ENCODE measurements around the gene CDK5RAP3.
"Not testable (repeated sequence)": the region's sequence is repeated elsewhere in the genome, so short reads cannot be mapped to it uniquely, and the experiment has no call there.

The CDK5RAP3 gene

DNA sequence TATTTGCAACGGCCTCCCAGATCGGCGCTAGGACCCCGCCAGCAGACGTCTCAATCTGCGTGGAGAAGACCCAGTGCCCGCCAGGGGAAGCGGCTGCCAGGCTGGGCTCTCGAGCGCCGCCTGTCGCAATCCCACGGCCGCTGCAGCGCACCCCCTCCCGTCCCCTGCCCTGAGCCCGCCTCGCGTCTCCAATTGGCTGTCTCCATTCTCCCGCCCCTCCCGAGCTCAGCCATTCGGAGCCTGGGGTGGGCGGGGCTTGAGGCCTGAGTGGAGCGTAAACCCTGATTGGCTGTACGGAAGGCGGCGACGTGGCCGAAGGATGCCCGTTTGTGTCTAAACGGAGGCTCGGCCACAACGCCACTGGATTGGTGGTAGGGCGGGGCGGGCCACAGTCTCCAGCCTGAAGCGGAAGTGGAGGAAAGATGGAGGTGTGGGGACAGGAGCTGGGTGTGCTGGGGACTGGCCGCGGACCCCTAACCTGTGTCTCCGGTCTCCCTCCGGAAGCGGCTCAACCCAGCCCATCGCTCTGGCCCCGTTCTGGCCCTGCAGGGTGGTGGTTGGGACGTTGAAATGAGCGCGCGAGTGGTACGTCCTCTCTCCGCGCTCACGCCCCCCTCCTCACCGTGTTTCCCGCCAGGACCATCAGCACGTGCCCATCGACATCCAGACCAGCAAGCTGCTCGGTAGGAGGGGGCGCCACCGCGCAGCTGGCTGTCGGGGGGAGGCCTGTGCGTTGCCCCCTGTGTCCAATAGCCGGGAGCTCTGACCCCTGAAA lies at the start of gene CDK5RAP3:
TSS of gene CDK5RAP3 (plus strand) at position 389 of the 775 bp plus-strand sequence. CDS start at position 423, 34 bp downstream.
- DNase-seq (ENCODE audit: insufficient read length, low spot score) (peak; percentile 92), FAIRE-seq (peak; percentile 99)

GRCh38 chr17:47924785-47925677 lies 45.9 kb upstream of the CDK5RAP3 start:
- no peak for DNase-seq (ENCODE audit: insufficient read length, low spot score)

GRCh38 chr17:47925678-47925988 lies 45.3 kb upstream of the CDK5RAP3 start:
- DNase-seq (ENCODE audit: insufficient read length, low spot score) (no peak), FAIRE-seq (no peak)

More at GRCh38 chr17:47924785-47925677, 45.9 kb upstream of the CDK5RAP3 start:
- no peak for FAIRE-seq

DNA sequence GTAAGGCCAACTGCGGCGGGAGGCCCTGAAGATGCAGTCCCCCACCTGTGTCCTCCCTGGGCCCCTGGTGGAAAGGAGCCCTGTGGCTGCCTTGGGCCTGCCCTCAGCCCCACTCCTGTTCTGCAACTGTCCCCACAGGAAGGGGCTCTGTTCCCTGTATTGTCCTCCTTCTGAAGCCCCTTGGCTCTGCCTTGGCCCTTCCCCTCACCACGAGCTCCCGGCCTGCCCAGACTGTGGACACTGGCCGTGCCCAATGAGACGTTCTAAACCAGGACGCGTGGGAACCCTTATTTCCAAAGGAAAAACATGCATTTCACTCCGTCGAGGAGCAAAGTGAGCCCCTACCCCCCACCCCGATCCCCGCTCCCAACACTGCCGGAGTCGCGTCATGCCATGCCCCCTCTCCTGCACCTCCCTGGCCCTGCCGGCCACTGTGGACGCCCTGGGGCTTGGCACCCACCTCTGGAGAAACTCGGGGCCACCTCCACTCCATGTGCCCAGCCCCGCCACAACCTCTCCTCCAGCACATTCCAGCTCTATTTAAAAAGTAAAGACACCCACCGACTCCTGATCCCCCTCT lies 43.0 kb upstream of the CDK5RAP3 start:
- no peak for DNase-seq (ENCODE audit: insufficient read length, low spot score)
- no peak for FAIRE-seq

- FAIRE-seq = no peak
- no peak for DNase-seq (ENCODE audit: insufficient read length, low spot score)
Observed at GRCh38 chr17:47928415-47928814, 42.5 kb upstream of the CDK5RAP3 start.

DNA sequence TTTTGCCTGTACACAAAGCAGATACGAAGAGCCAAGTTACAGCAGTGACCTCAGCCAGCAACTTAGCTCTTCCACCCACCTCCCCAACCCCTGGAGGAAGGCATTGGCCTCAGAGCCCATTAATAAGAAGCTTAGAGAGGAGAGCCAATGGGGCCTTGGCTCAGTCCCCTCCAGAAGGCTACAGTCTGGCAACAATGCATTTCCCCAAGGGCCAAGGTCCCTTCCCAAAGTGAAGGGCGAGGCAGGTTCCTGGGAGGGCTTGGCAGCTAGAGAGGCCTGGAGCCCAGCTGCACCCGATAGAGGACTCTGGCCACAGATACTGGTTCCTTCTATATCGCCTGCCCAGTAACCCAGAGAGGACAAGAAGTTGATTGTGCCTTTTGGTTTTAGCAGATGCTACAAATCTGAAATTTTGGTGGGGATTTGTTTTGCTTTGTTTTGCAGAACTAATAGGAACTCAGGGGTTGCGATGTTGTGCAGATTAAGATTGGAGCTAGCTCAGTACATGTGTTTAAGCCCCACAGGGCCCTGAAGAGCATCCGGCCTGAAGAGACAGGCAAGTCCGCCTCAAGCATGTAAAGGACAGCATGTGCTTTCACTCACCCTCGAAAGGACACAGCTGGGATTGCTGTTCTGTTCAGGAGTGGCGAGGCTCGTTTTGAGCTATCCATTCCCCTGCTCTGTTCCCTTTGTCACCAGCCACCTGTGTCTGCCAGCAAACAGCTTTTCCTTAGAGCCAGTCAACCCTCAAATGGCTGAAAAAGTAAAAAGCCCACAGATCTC lies 41.5 kb upstream of the CDK5RAP3 start:
- no peak for DNase-seq (ENCODE audit: insufficient read length, low spot score)
- FAIRE-seq = no peak

DNA sequence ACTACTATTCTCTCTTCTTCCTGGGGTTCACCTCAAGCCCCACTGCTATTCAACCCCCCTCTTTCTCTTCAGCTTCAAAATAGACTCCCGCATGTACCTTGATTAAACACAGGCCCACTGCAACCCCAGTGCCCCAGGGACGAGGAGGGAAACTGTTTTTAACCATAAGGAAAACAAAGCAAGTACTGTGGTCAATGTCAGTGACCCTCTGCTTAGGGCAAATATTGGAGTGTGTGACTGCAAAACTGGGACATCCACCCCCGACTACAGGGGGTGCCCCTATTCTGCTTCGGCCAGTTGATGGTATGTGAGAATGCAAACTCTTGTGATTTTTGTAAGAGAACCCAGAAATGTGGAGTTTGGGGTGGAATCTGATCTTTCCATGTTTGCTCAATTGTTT lies 39.1 kb upstream of the CDK5RAP3 start:
- FAIRE-seq (no peak), DNase-seq (ENCODE audit: insufficient read length, low spot score) (no peak)

DNA sequence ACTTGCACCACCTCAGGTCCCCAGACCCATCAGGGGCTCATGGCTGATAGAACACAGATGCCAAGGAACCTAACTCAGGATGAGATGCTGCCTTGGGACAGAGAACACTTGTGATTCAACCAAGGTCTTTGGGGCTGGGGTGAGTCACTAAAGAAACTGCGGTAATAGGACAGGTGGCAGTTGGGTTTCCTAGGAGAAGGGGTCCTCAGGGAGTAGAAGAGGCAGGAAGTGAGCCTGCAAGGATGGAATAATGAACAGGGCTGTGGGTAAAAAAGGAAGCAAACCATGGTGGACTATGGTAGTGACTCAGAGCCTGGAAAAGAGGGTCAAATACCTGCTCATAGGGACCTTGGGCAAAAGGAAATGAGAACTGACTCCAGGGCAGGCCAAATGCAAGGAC lies 36.1 kb upstream of the CDK5RAP3 start:
- FAIRE-seq (no peak), DNase-seq (ENCODE audit: insufficient read length, low spot score) (no peak)

- not testable (repeated sequence) for FAIRE-seq; DNase-seq (ENCODE audit: insufficient read length, low spot score)
Observed at GRCh38 chr17:47935468-47935867, 35.4 kb upstream of the CDK5RAP3 start.

GRCh38 chr17:47935961-47936360 lies 35.0 kb upstream of the CDK5RAP3 start:
- DNase-seq (ENCODE audit: insufficient read length, low spot score) (no peak), FAIRE-seq (no peak)

DNA sequence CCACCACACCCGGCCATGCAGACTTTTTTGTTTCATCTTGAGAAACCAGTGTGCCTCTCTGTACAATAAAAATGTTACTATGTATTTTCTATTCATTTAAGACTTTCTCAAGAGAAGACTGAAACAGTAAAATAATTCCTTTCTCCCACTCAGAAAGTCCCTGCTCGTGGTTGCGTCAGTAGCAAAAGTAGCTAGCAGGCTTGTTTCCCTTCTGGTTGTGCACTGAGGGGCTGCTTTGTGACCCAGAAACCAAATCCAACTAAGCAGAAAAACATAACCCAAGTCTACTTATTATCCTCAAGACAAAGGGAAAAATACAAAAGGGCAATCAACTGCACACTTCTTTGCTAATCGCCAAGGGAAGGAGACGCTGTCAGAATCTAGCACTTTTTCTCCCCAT lies 33.0 kb upstream of the CDK5RAP3 start:
- no peak for FAIRE-seq
- DNase-seq (ENCODE audit: insufficient read length, low spot score) = no peak

DNA sequence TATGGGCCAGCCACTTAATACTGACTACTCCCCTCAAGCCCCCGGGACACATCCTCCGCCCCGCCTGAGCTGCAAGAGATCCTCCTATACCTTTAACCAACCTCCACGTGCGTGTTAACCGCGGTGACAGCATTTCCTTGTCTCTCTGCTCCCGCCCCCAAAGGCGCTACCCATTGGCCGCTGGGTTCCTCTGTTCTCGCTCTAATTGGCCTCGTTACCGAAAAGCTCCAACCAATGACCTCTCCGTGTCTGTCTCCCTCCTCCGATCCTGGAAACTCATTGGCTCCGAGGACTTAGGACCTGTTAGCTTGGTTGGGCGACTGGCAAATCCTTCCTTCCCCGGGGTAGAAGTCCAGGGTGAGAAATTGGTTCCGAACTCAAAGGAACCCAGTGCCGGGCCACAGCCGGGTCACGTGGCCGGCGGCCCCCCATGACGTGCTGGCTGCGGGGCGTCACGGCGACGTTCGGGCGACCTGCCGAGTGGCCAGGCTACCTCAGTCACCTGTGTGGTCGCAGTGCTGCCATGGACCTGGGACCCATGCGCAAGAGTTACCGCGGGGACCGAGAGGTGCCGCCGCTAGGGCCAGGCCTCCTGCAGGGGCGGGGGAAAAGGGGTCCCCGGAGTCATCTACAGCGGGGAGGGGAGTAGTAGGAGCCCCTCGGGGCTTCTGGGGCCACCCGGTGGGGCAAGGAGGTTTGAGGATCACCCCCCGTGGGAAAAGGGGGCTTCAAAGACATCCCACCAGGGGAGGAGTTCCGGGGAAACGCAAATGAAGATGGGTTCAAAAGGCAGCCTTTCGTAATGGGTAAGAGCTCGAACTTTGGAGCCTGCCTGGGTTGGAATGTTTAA lies 29.4 kb upstream of the CDK5RAP3 start, which contains the start of gene PNPO:
TSS of gene PNPO (plus strand) at position 326 of the 850 bp plus-strand sequence. CDS start at position 431, 105 bp downstream.
- DNase-seq (ENCODE audit: insufficient read length, low spot score) (peak; percentile 94), FAIRE-seq (peak; percentile 97)

DNA sequence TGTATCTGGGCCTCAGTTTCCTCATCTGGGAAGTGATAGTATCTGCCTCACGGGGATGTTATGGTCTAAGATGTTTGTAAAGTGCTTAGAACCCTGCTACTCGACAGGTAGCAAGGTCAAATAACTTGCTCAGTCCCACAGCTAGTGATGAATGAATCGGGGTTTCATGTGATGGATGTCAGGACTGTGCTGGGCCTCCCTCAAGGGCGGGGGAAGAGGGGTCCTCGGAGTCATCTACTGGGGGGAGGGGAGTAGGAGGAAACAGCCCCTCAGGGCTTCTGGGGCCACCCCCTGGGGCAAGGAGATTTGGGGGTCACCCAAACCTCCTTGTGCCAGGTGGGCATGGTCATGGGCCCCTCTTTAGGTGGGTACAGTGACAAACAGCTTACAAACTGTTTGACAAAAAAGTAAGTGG lies 28.8 kb upstream of the CDK5RAP3 start:
- no peak for FAIRE-seq
- DNase-seq (ENCODE audit: insufficient read length, low spot score) = no peak

- DNase-seq (ENCODE audit: insufficient read length, low spot score) (no peak), FAIRE-seq (no peak)
Observed at GRCh38 chr17:47942568-47942967, 28.3 kb upstream of the CDK5RAP3 start.

GRCh38 chr17:47945080-47945479 lies 25.8 kb upstream of the CDK5RAP3 start:
- DNase-seq (ENCODE audit: insufficient read length, low spot score) (no peak), FAIRE-seq (no peak)

DNA sequence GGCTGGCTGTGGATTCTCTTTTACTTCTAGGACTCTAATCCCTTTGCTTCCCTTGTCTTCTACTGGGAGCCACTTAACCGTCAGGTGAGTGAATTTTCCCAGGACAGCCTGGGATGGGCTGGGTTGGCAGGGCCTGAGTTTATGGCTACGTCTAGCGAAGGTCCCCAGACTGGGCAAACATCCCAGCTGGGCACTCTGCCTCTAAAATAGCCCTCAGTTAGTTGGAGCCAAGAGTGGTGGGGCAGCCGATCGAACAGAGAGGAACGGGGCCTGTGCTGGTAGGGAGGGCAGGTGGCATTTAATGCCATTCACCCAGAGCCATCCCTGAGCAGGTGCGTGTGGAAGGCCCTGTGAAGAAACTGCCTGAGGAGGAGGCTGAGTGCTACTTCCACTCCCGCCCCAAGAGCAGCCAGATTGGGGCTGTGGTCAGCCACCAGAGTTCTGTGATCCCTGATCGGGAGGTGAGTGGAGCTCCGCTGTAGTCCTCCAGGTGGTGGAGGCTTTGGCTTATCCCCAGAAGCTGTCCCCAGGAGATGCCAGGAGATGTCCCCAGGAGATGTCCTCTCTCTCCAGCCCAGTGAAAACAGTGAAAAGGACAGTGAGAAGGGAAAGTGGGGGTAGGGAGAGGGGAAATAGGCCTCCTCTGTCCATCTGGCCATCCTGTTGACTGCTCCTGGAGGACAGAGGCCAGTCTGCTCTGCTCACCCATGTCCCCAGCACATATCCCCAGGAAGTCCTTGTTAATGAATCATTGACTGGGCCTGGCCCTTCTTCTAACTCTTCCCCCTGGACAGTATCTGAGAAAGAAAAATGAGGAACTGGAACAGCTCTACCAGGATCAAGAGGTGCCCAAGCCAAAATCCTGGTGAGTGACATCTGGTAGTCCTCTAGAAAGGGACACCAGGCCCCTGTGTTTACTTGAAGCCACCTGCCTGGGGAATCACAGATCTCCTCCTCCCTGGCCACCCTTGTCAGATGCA lies 25.1 kb upstream of the CDK5RAP3 start:
- DNase-seq (ENCODE audit: insufficient read length, low spot score) (no peak), FAIRE-seq (no peak)

GRCh38 chr17:47946516-47946915 lies 24.4 kb upstream of the CDK5RAP3 start:
- FAIRE-seq = peak; percentile 11
- no peak for DNase-seq (ENCODE audit: insufficient read length, low spot score)

DNA sequence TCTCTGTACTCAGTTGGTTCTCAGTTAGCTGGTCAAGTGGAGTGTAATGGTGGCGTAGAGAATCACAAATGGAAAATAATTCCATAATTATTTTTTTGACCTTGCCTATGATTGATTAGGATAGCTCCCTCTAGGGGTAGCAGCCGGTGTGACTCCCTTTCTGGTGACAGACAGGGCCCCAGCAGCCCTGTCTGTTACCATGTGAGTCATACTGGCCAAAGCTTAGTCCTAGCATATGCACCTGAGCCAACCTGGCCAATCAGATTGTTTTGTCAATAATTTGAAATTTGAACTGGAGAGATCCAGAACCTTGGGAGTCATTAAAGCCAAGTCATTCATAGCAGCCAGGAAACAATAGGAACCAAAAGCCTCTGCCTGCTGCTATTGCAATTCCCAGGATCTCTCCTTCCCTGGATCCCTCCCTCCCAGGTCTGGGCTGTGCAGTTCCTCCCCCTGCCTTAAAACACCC lies 23.9 kb upstream of the CDK5RAP3 start:
- DNase-seq (ENCODE audit: insufficient read length, low spot score) (peak; percentile 71), FAIRE-seq (peak; percentile 68)

All from GM19239 (cell line).